Fibroblast of villous mesenchyme (primary cell): ENCODE measurements around the gene ITGAV. TPM values are rescaled to one million over a fixed set of nuclear protein-coding genes. Genes with fewer than 3 reads are reported as not detected.
A peak's percentile ranks its signal among the peaks of the same experiment; 100 is the strongest.

Experiments used
- DNase-seq: peaks from one replicate; pipeline ENCODE4 v3.0.0-alpha.2; 2010; ENCODE audit warnings: low read depth
- H3K4me3 ChIP-seq: 2 replicates; pipeline ENCODE4 v1.5.1; 2011; ENCODE audit warnings: low read depth, mild to moderate bottlenecking, low read length
- total RNA-seq: library from RNA; depleted of rRNA; stranded (reverse); fragments of >200 nt; gene quantifications from 2 replicates; pipeline ENCODE4 v1.2.3, GENCODE V29; 2012
- TF ChIP-seq, protein P1 (sequence below): IDR thresholded peaks from 2 replicates; pipeline ENCODE4 v1.5.1; 2012; ENCODE audit warnings: low read depth, mild to moderate bottlenecking, low read length; ENCODE audit not compliant: insufficient read depth

Gene ITGAV
- total RNA-seq, 1 donor = 417 TPM

DNA sequence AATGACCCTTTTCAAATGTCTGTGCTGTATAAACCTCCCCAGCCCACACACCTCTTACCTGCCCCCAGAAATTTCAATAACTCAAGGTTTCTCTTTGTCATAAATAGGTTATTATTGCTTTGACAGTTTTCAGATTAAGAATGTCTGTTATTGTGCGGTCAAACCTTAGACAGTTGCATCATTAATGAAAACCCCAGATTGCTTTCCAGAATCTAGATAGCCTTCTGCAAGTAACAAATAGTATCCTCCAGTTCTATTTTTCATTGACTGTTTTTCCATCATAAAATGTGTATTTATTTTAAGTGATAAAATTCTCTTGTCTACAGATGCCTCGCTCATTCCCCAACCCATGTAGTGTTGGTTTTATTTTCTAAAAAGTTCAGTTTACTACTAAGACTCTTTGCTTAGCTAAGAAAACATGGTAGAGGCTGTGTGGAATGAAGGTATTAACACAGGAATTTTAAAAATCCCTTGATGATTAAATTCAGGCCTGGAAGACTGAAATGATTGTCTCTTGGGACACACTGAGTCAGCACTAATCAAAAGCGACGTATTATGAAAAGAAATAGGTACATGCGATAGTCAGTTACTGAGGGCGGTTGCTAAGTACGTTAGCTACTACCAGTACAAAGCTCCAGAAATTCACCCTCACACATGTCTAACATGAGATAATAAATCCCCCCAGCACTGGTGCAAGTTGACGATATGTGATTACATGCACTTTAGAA is 38.4 kb upstream of the ITGAV start:
- H3K4me3 ChIP-seq = no peak overlapping the region
- TF ChIP-seq, protein P1, sequence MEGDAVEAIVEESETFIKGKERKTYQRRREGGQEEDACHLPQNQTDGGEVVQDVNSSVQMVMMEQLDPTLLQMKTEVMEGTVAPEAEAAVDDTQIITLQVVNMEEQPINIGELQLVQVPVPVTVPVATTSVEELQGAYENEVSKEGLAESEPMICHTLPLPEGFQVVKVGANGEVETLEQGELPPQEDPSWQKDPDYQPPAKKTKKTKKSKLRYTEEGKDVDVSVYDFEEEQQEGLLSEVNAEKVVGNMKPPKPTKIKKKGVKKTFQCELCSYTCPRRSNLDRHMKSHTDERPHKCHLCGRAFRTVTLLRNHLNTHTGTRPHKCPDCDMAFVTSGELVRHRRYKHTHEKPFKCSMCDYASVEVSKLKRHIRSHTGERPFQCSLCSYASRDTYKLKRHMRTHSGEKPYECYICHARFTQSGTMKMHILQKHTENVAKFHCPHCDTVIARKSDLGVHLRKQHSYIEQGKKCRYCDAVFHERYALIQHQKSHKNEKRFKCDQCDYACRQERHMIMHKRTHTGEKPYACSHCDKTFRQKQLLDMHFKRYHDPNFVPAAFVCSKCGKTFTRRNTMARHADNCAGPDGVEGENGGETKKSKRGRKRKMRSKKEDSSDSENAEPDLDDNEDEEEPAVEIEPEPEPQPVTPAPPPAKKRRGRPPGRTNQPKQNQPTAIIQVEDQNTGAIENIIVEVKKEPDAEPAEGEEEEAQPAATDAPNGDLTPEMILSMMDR = no peak
- DNase-seq = peak; percentile 19

DNA sequence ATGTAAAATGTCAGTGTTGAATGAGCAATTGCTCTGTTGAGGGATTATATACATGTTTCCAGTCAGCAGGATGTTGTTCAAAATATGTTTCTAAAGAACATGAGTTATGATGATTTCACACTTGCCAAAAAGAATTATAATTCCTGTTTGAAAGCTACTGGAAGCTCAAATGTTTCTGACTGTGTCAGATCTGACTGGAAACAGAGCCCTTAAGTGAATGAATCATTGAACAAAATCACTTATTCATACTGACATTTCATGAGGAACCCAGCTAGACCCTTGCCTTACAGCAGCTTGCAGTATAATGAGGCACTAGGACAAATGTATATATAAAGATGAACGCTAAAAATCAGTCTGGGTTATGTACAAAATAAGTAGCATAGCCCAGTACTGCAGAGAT is 35.4 kb upstream of the ITGAV start:
- no peak overlapping the region for H3K4me3 ChIP-seq
- TF ChIP-seq, protein P1 = no peak
- no peak for DNase-seq

DNA sequence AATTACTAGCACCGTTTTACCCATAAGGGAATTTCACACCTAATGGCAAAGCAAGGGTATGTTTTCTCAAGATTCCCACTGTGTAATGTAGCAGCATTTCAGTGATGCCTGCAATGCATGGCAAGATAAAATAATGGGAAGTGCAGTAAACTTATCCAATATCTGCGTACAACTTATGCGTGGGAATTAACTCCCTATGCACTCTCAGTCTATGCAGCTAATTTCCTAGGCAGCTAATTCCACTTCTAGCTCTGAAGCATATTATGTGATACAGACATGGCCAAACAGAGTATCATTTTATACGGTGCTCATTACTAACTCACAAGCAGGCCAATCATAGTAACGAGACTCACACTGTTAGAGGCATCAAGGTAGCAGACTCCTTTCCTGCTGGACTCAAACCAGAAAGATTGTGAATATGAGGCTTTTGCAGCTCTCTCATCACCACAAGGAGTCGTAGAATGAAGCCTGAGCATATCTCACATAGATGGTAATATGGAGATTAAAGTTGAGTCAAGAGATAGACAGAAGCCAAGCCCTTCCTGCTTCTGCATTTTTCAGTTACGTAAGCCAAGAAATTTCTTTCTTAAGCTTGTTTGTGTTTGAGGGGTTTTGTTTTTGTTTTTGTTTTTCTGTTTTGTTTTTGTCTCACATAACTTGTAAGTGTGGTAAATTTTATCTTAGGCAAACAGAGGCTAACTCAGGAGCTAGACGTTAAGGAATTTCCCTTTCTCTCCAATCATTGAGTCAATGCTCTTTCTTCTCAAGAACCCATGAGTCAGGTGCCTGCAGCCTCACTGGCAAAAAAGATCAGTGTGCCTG is 34.8 kb upstream of the ITGAV start:
- DNase-seq = peak; percentile 37
- TF ChIP-seq, protein P1 = peak; percentile 31
- H3K4me3 ChIP-seq = no peak overlapping the region

DNA sequence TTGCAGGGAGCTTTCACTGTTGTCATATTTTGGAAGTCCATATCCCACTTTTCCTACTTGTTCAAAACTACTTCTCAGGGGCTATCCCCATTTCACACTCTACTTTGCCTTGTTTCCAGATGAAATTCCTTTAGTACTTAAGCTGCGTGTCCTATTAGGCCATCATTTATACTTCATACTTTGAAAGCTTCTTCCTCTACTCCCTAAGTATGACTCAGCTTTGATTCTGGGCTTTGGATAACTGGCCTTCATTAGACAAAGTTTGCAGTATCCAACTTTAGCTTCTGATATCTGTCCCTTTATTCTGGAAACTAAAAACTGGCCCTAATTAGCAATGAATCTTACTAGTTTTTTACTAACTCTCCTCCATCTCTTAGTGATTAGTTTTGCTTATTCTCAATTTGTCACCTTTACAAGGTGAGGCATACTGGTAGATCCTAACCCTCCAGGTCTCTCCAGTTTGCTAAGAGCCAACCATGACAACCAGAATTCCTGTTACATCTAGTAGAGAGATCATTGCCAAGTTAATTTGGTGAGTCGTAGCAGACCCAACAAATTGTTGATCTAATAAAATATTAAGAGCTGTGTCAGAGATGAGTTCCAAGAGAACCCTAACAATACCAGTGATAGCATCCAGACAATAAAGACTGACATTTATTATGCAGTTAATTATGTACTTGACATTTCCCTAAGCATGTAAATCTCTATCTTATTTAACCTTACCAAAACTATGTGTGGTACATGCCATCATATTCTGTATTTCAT is 31.2 kb upstream of the ITGAV start:
- peak; percentile 32 for DNase-seq

DNA sequence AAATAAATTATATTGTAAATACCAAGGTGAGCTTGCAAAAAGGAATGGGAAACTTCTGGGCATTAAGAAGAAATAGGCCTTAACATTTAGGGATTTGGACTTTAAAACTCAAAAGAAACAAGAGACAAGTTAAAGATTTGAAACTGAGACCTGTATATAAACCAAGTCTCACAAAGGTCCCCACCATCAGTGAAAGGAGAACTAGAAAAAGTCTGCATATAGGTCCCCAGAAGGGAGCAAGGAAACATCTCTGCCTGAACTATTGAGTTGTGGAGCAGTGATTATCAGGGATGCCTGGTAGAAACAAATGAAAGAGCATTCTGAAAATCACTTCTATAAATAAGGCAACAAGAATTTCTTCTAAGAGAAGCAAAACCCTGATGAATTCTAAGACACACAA is 30.5 kb upstream of the ITGAV start:
- TF ChIP-seq, protein P1 = no peak

More for the DNA sequence above, 31.2 kb upstream of the ITGAV start:
- no peak overlapping the region for H3K4me3 ChIP-seq
- TF ChIP-seq, protein P1 = no peak

DNA sequence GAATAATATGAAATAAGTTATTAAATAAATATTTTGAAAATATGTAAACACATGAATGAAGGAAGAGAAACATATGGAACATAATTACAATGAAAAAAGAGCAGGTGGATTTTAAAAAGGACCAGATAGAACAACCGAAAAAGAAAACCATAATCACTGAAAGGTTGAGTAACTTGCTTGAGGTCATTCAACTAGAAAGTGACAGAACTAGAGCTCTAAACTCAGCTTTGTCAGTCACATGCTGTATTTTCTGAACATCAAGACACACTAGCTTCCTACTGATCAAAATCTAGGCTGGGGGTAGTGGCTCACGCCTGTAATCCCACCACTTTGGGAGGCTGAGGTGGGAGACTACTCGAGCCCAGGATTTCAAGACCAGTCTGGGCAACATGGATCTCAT is 30.0 kb upstream of the ITGAV start:
- no peak for DNase-seq
- TF ChIP-seq, protein P1 = no peak
- H3K4me3 ChIP-seq = no peak overlapping the region

More for the DNA sequence above, 30.5 kb upstream of the ITGAV start:
- no peak overlapping the region for H3K4me3 ChIP-seq
- DNase-seq = no peak
